ENCODE measurements around the gene SEC61B. TPM values are rescaled to one million over a fixed set of nuclear protein-coding genes. Genes with fewer than 3 reads are reported as not detected.

SEC61B gene
- total RNA-seq, 4 donors from 2014 or later, result 62.5 to 84.0 (median 73.5) TPM

- Histone ChIP-seq H3K4me3 (no peak overlapping the region), H3K27ac (no peak overlapping the region), H3K4me1 (peaks cover 3 to 38% (median 18%) of the 10 kb centered on the region in 3 donors), H3K9me3 (no peaks in the 10 kb centered on the region), H3K36me3 (peaks cover 0 to 34% of the 10 kb centered on the region in 2 donors), H3K27me3 (no peaks in the 10 kb centered on the region)
- WGBS, 2 donors (ENCODE audit: low coverage in 1 of 2), result 83 to 100% methylated on average over 1 of the region's 1 CpG
- TF ChIP-seq POLR2AphosphoS5 (IDR thresholded peaks at IDR 0.05) (no peak), POLR2A (IDR thresholded peaks at IDR 0.05) (no peak), EP300 (IDR thresholded peaks at IDR 0.05) (no peak)
- TF ChIP-seq, protein P1, sequence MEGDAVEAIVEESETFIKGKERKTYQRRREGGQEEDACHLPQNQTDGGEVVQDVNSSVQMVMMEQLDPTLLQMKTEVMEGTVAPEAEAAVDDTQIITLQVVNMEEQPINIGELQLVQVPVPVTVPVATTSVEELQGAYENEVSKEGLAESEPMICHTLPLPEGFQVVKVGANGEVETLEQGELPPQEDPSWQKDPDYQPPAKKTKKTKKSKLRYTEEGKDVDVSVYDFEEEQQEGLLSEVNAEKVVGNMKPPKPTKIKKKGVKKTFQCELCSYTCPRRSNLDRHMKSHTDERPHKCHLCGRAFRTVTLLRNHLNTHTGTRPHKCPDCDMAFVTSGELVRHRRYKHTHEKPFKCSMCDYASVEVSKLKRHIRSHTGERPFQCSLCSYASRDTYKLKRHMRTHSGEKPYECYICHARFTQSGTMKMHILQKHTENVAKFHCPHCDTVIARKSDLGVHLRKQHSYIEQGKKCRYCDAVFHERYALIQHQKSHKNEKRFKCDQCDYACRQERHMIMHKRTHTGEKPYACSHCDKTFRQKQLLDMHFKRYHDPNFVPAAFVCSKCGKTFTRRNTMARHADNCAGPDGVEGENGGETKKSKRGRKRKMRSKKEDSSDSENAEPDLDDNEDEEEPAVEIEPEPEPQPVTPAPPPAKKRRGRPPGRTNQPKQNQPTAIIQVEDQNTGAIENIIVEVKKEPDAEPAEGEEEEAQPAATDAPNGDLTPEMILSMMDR (IDR thresholded peaks at IDR 0.05), result no peak
- no peak for ATAC-seq
These were observed 6.0 kb upstream of the SEC61B start for GRCh38 chr9:99216073-99216472.

DNA sequence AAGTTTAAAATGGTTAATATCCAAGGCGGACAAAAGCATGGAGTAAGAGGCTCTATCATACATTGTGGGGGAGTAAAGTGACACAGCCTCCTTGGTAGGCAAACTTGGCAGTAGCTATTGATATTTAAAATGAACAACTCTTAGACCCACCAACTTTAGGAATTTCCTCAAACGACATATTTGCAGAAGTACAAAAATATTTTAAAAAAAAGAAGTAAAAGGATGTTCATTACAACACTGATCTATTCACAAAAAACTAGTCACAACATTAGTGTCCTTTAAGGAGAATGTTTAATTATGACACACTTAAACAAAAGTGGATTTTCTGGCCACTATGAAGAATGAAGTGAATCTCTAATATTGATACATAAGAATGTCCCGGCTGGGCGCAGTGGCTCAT lies 2.1 kb upstream of the SEC61B start:
- WGBS, 2 donors (ENCODE audit: low coverage in 1 of 2), result 72 to 89% methylated on average over 3 to 4 of the region's 4 CpGs
- peaks cover 3 to 63% (median 38%) of the 10 kb centered on the region in 3 donors for H3K4me1 ChIP-seq
- no peak for ATAC-seq

GRCh38 chr9:99221266-99221620 lies 839 bp upstream of the SEC61B start:
- TF ChIP-seq EP300 (IDR thresholded peaks at IDR 0.05) (no peak), POLR2A (IDR thresholded peaks at IDR 0.05) (no peak), POLR2AphosphoS5 (IDR thresholded peaks at IDR 0.05) (no peak)
- TF ChIP-seq, protein P1 (IDR thresholded peaks at IDR 0.05), result no peak
- peak overlapping the region; percentile 79 to 95 (median 93) for H3K27ac ChIP-seq
- peaks cover 0 to 28% of the 10 kb centered on the region in 2 donors for H3K36me3 ChIP-seq
- WGBS, 2 donors (ENCODE audit: low coverage in 1 of 2), result 0% methylated on average over 3 of the region's 25 CpGs; no CpG with 5 or more reads in 1 of the 2 donors
- ATAC-seq, result no peak
- no peaks in the 10 kb centered on the region for H3K27me3 ChIP-seq
- no peaks in the 10 kb centered on the region for H3K9me3 ChIP-seq
- peak overlapping the region; percentile 95 to 99 for H3K4me3 ChIP-seq
- peaks cover 3 to 75% (median 41%) of the 10 kb centered on the region in 3 donors for H3K4me1 ChIP-seq

More for the DNA sequence above, 2.1 kb upstream of the SEC61B start:
- H3K27me3 ChIP-seq, result no peaks in the 10 kb centered on the region
- H3K36me3 ChIP-seq, result peaks cover 0 to 31% of the 10 kb centered on the region in 2 donors
- H3K27ac ChIP-seq, result no peak overlapping the region
- no peaks in the 10 kb centered on the region for H3K9me3 ChIP-seq
- H3K4me3 ChIP-seq, result peak overlapping the region in 1 of 2 donors; percentile 95
- TF ChIP-seq POLR2AphosphoS5 (IDR thresholded peaks at IDR 0.05) (no peak), EP300 (IDR thresholded peaks at IDR 0.05) (no peak), POLR2A (IDR thresholded peaks at IDR 0.05) (no peak)
- TF ChIP-seq, protein P1 (IDR thresholded peaks at IDR 0.05), result no peak

- Histone ChIP-seq H3K36me3 (peaks cover 0 to 30% of the 10 kb centered on the region in 2 donors), H3K9me3 (no peaks in the 10 kb centered on the region), H3K27ac (peak overlapping the region; percentile 79 to 95 (median 93)), H3K4me1 (peaks cover 3 to 77% (median 41%) of the 10 kb centered on the region in 3 donors), H3K27me3 (no peaks in the 10 kb centered on the region), H3K4me3 (peak overlapping the region; percentile 95 to 99)
- TF ChIP-seq, protein P1 (IDR thresholded peaks at IDR 0.05), result no peak
- TF ChIP-seq POLR2AphosphoS5 (IDR thresholded peaks at IDR 0.05) (peak; percentile 4), EP300 (IDR thresholded peaks at IDR 0.05) (no peak)
- whole genome bisulfite sequencing, 2 donors (ENCODE audit: low coverage in 1 of 2), result 23 to 34% methylated on average over 5 to 10 of the region's 30 CpGs
- no peak for ATAC-seq
These were observed 561 bp downstream of the SEC61B start for GRCh38 chr9:99222416-99223270.
